Stimulated activated CD4-positive, alpha-beta T cell treated with anti-CD3 and anti-CD28 coated beads, Interleukin-15, amount 100 ng/mL, for 48 hours (primary cell): ENCODE data around the gene ZSWIM3.

ENCODE experiments used
- DNase-seq, 2 donors: peaks; one replicate each; pipeline ENCODE4 v3.0.0-alpha.2; 2020; ENCODE audit warnings: low read depth in 2 of 2

ZSWIM3 gene

GRCh38 chr20:45833030-45833882 lies 24.2 kb upstream of the ZSWIM3 start, which contains the start of gene SNX21:
Gene SNX21 (plus strand): TSS chr20:45833799. CDS start chr20:45833920, 121 bp downstream.
- no peak for DNase-seq

GRCh38 chr20:45833883-45834796 lies 23.3 kb upstream of the ZSWIM3 start:
- DNase-seq, result peak in 1 of 2 donors; percentile 28

- DNase-seq, result no peak
Measured at GRCh38 chr20:45834797-45835161, 22.6 kb upstream of the ZSWIM3 start.

GRCh38 chr20:45835329-45835765 lies 22.1 kb upstream of the ZSWIM3 start:
- no peak for DNase-seq

GRCh38 chr20:45835825-45836224 lies 21.6 kb upstream of the ZSWIM3 start:
- no peak for DNase-seq

- DNase-seq, result no peak
Measured at GRCh38 chr20:45836841-45837240, 20.6 kb upstream of the ZSWIM3 start.

GRCh38 chr20:45840700-45841198 lies 16.7 kb upstream of the ZSWIM3 start:
- no peak for DNase-seq

- no peak for DNase-seq
Measured at GRCh38 chr20:45841407-45842129, 15.8 kb upstream of the ZSWIM3 start.

GRCh38 chr20:45842169-45842812 lies 15.1 kb upstream of the ZSWIM3 start:
- no peak for DNase-seq

- DNase-seq, result no peak
Measured at GRCh38 chr20:45843506-45843905, 13.9 kb upstream of the ZSWIM3 start.

- no peak for DNase-seq
Measured at GRCh38 chr20:45845452-45845851, 12.0 kb upstream of the ZSWIM3 start.

- no peak for DNase-seq
Measured at GRCh38 chr20:45848421-45848820, 9.0 kb upstream of the ZSWIM3 start.

GRCh38 chr20:45848969-45849582 lies 8.3 kb upstream of the ZSWIM3 start:
- no peak for DNase-seq

- no peak for DNase-seq
Measured at GRCh38 chr20:45850238-45850637, 7.2 kb upstream of the ZSWIM3 start.

GRCh38 chr20:45850926-45851325 lies 6.5 kb upstream of the ZSWIM3 start:
- DNase-seq, result no peak

GRCh38 chr20:45851501-45851900 lies 5.9 kb upstream of the ZSWIM3 start:
- no peak for DNase-seq

GRCh38 chr20:45852326-45852725 lies 5.1 kb upstream of the ZSWIM3 start:
- no peak for DNase-seq

- DNase-seq, result no peak
Measured at GRCh38 chr20:45853484-45853883, 3.9 kb upstream of the ZSWIM3 start.

- peak; percentile 31 to 40 for DNase-seq
Measured at GRCh38 chr20:45857882-45858216, 435 bp downstream of the ZSWIM3 start.

- no peak for DNase-seq
Measured at GRCh38 chr20:45859916-45860315, 2.5 kb downstream of the ZSWIM3 start.
